ENCODE measurements around the gene NRAP. TPM values are rescaled to one million over a fixed set of nuclear protein-coding genes. Genes with fewer than 3 reads are reported as not detected.

Gene NRAP, protein sequence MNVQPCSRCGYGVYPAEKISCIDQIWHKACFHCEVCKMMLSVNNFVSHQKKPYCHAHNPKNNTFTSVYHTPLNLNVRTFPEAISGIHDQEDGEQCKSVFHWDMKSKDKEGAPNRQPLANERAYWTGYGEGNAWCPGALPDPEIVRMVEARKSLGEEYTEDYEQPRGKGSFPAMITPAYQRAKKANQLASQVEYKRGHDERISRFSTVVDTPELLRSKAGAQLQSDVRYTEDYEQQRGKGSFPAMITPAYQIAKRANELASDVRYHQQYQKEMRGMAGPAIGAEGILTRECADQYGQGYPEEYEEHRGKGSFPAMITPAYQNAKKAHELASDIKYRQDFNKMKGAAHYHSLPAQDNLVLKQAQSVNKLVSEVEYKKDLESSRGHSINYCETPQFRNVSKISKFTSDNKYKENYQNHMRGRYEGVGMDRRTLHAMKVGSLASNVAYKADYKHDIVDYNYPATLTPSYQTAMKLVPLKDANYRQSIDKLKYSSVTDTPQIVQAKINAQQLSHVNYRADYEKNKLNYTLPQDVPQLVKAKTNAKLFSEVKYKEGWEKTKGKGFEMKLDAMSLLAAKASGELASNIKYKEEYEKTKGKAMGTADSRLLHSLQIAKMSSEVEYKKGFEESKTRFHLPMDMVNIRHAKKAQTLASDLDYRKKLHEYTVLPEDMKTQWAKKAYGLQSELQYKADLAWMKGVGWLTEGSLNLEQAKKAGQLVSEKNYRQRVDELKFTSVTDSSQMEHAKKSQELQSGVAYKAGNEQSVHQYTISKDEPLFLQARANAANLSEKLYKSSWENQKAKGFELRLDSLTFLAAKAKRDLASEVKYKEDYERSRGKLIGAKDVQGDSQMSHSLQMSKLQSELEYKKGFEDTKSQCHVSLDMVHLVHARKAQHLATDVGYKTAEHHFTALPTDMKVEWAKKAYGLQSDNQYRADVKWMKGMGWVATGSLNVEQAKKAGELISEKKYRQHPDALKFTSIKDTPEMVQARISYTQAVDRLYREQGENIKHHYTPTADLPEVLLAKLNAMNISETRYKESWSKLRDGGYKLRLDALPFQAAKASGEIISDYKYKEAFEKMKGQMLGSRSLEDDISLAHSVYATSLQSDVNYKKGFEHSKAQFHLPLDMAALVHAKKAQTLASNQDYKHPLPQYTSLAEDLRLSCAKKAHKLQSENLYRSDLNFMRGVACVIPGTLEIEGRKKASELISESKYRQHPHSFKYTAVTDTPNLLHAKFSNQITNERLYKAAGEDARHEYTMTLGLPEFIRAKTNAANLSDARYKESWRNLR (N-terminal part only)
- total RNA-seq: not detected
- long read RNA-seq: 0 reads

DNA sequence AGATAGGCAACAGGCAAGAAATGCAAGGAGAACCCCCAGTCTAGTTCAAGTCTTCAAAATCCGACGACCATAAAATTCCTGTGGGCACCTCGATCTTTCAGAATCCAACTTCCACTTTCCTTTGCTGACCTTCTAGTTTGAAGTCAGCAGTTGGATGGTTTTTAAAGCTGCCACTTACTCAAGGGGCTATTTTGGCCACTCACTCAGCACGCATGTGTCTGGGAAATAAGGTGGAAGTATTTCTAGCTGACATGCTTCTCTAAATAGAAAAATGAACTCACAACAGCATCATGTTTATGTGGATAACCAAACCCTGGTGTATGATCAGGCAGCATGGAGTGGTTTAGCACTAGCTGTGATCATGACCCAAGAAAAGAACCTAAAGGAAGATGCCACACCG lies at the start of gene NRAP:
NRAP (minus strand) TSS at position 134 of the 400 bp plus-strand sequence. CDS start 159 bp downstream, outside the sequence.
- intact Hi-C loops (cut with DNase I): no loop called here
- H3K36me3 ChIP-seq: no peaks in the 10 kb centered on the region

DNA sequence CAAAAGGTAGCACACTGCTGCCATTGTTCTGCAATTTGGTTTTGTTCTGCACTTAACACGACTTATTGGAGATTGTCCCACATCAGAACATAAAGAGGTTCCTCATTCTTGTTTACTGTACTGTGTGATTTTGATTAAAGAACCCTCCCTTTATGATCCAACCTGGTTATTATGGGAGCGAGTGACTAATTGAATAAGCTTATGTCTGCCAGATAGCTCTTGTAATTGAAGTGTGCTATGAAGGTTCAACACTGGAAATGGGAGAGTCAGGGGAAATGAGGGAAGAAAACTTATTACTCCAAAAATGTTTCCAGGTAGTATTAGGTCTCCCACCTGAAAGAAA lies 49.8 kb upstream of the NRAP start:
- H3K27ac ChIP-seq: no peak overlapping the region
- TF ChIP-seq, protein P1, sequence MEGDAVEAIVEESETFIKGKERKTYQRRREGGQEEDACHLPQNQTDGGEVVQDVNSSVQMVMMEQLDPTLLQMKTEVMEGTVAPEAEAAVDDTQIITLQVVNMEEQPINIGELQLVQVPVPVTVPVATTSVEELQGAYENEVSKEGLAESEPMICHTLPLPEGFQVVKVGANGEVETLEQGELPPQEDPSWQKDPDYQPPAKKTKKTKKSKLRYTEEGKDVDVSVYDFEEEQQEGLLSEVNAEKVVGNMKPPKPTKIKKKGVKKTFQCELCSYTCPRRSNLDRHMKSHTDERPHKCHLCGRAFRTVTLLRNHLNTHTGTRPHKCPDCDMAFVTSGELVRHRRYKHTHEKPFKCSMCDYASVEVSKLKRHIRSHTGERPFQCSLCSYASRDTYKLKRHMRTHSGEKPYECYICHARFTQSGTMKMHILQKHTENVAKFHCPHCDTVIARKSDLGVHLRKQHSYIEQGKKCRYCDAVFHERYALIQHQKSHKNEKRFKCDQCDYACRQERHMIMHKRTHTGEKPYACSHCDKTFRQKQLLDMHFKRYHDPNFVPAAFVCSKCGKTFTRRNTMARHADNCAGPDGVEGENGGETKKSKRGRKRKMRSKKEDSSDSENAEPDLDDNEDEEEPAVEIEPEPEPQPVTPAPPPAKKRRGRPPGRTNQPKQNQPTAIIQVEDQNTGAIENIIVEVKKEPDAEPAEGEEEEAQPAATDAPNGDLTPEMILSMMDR (IDR thresholded peaks at IDR 0.05): no peak
- H3K27me3 ChIP-seq (ENCODE audit: low read depth): no peaks in the 10 kb centered on the region
- H3K9me3 ChIP-seq: no peaks in the 10 kb centered on the region
- intact Hi-C loops (cut with DNase I): no loop called here
- H3K4me1 ChIP-seq: peaks cover 6% of the 10 kb centered on the region
- DNase-seq (no peak), ATAC-seq (no peak)
- no peak overlapping the region for H3K4me3 ChIP-seq
- H3K36me3 ChIP-seq: peaks cover 22% of the 10 kb centered on the region

More for the DNA sequence above, at the start of gene NRAP:
- Histone ChIP-seq H3K27me3 (ENCODE audit: low read depth) (no peaks in the 10 kb centered on the region), H3K27ac (no peak within 1 kb of the TSS), H3K4me1 (no peaks in the 10 kb centered on the region), H3K4me3 (no peak within 1 kb of the TSS), H3K9me3 (no peaks in the 10 kb centered on the region)
- TF ChIP-seq, protein P1 (IDR thresholded peaks at IDR 0.05): no peak
- ATAC-seq (no peak), DNase-seq (no peak)

DNA sequence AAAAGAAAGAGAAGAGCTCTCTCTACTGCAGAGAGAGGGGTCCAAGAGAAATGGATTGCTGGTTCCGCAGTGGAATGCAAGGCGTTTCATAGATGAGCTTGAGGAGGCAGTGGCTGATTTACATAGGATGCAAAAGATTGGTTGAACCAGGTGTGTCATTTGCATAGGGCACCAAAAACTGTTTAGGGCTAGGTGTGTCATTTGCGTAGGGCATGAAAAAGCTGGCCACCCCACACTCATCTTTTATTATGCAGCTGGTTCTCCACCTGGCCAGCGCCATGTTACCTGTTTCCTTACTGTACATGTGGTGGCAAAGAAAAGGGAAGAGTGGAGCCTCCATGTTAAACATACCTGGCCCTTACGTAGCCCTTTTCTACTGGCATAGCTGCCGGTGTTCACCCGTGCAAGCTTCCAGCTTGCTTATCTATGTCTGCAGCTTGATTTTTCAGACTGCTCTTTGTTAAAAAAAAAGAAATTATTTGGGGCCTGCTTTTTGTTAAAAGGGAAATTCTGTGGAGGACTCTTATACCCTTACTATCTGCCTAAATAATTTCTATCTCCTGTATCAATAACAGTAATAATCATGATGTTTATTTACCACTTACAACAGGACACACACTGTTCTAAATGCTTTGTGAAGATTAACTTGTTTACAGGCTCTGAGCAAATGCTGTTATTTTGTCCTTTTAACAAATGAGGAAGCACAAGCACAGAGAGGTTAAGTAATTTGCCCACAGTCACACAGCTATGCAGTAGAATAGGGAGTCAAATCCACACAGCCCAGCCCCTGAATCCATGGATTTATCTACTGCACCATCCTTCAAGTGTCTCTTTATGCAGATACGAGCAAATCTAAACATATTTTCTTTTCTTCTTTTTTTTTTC lies 49.2 kb upstream of the NRAP start:
- ATAC-seq: no peak
- peaks cover 6% of the 10 kb centered on the region for H3K4me1 ChIP-seq
- no peaks in the 10 kb centered on the region for H3K9me3 ChIP-seq
- no peaks in the 10 kb centered on the region for H3K27me3 ChIP-seq (ENCODE audit: low read depth)
- intact Hi-C loops (cut with DNase I): no loop called here
- H3K36me3 ChIP-seq: peaks cover 22% of the 10 kb centered on the region
- DNase-seq: no peak
- TF ChIP-seq, protein P1 (IDR thresholded peaks at IDR 0.05): no peak
- H3K27ac ChIP-seq: no peak overlapping the region
- H3K4me3 ChIP-seq: no peak overlapping the region

DNA sequence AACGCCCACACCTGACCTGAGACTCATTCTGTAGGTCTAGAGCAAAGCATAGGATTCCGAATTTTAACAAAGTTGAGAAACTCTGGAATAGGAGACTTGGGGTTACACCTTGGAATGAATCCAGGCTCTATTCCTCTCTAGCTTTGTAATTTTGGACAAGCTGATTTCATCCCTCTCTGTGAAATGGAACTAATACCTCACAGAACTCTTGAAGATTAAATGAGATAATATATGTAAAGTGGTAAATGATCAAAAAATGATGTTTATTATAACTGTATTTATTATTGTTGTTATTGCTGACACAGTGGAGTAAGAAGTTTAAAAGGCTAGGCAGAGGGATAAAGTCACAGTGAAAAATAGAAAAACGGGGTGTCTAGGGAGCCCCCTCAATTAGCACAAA lies 48.2 kb upstream of the NRAP start:
- Histone ChIP-seq H3K27ac (no peak overlapping the region), H3K36me3 (peaks cover 13% of the 10 kb centered on the region), H3K27me3 (ENCODE audit: low read depth) (no peaks in the 10 kb centered on the region), H3K4me1 (peaks cover 7% of the 10 kb centered on the region), H3K4me3 (no peak overlapping the region), H3K9me3 (no peaks in the 10 kb centered on the region)
- TF ChIP-seq, protein P1 (IDR thresholded peaks at IDR 0.05): no peak
- intact Hi-C loops (cut with DNase I): no loop called here
- DNase-seq (no peak), ATAC-seq (no peak)
